Hepatocyte (in vitro differentiated cells): ENCODE measurements around the gene ZNF536. TPM values are rescaled to one million over a fixed set of nuclear protein-coding genes. Genes with fewer than 3 reads are reported as not detected.

Experiments used
- DNase-seq: peaks from one replicate; pipeline ENCODE4 v3.0.0-alpha.2; 2016; ENCODE audit warnings: low spot score
- H2AFZ ChIP-seq: fragments of 200-600 bp; sonication (generic); 2 replicates; pipeline ENCODE4 v1.6.0; 2016; ENCODE audit warnings: antibody characterized with exemption, mild to moderate bottlenecking
- H3K27ac ChIP-seq: fragments of 200-600 bp; sonication (generic); 2 replicates; pipeline ENCODE4 v1.5.1; 2016; ENCODE audit warnings: mild to moderate bottlenecking
- H3K27me3 ChIP-seq: fragments of 200-600 bp; sonication (generic); 2 replicates; pipeline ENCODE4 v1.6.1; 2016
- H3K36me3 ChIP-seq: fragments of 200-600 bp; sonication (generic); replicated peaks from 2 replicates; pipeline ENCODE4 v1.5.1; 2016; ENCODE audit warnings: low read depth; ENCODE audit not compliant: insufficient read depth
- H3K4me1 ChIP-seq: fragments of 200-600 bp; sonication (generic); 2 replicates; pipeline ENCODE4 v1.5.1; 2016; ENCODE audit warnings: mild to moderate bottlenecking, moderate library complexity; ENCODE audit not compliant: insufficient read depth
- H3K4me2 ChIP-seq: fragments of 200-600 bp; sonication (generic); 2 replicates; pipeline ENCODE4 v1.6.0; 2016
- H3K4me3 ChIP-seq: fragments of 200-600 bp; sonication (generic); 2 replicates; pipeline ENCODE4 v1.5.1; 2016; ENCODE audit warnings: mild to moderate bottlenecking
- H3K79me2 ChIP-seq: fragments of 200-600 bp; sonication (generic); 2 replicates; pipeline ENCODE4 v1.6.0; 2017; ENCODE audit warnings: mild to moderate bottlenecking
- H3K9me2 ChIP-seq: fragments of 200-600 bp; sonication (generic); replicated peaks from 2 replicates; pipeline ENCODE4 v1.6.0; 2017; ENCODE audit warnings: mild to moderate bottlenecking; ENCODE audit not compliant: insufficient read depth
- H3K9me3 ChIP-seq: fragments of 200-600 bp; sonication (generic); 2 replicates; pipeline ENCODE4 v1.5.1; 2016; ENCODE audit warnings: low read depth, mild to moderate bottlenecking
- H4K20me1 ChIP-seq: fragments of 200-600 bp; sonication (generic); 2 replicates; pipeline ENCODE4 v1.6.0; 2016; ENCODE audit warnings: mild to moderate bottlenecking; ENCODE audit not compliant: insufficient read depth, poor library complexity, severe bottlenecking
- CTCF ChIP-seq: fragments of 200-600 bp; sonication (generic); IDR thresholded peaks from 2 replicates; pipeline ENCODE4 v1.5.1; 2016; ENCODE audit warnings: antibody characterized with exemption, mild to moderate bottlenecking; ENCODE audit not compliant: poor library complexity
- EZH2 ChIP-seq: fragments of 200-600 bp; sonication (generic); IDR thresholded peaks from 2 replicates; pipeline ENCODE4 v1.6.1; 2016; ENCODE audit warnings: antibody characterized with exemption, mild to moderate bottlenecking, borderline replicate concordance
- EZH2phosphoT487 ChIP-seq: fragments of 200-600 bp; sonication (generic); IDR thresholded peaks from one replicate; pipeline ENCODE4 v1.6.1; 2018; ENCODE audit warnings: antibody characterized with exemption, mild to moderate bottlenecking, low read depth, moderate library complexity; ENCODE audit not compliant: unreplicated experiment, severe bottlenecking
- WGBS: methylation state at CpG from one replicate; pipeline ENCODE4 v1.1.6; 2016; ENCODE audit warnings: low lambda C conversion rate; ENCODE audit errors: missing lambda C conversion rate; 5-methylcytosine and 5-hydroxymethylcytosine counted together
- polyA plus RNA-seq: library from polyadenylated mRNA; unstranded; fragments of >200 nt; fragmentation: Nextera tagmentation; extraction: Ambion mirVana; gene quantifications from 2 replicates; pipeline ENCODE4 v1.2.1, GENCODE V29; 2016
- total RNA-seq: library from RNA; depleted of rRNA; stranded (reverse); fragments of >200 nt; gene quantifications from 2 replicates; pipeline ENCODE4 v1.2.3, GENCODE V29; 2014

ZNF536 gene
- total and polyA plus RNA-seq, 2 experiments from 2014 or later, result 4.1 to 7.5 TPM

GRCh38 chr19:30519607-30520205, 147.5 kb downstream of the ZNF536 start:
- 93% methylated on average over 3 of the region's 3 CpGs for WGBS
- no peaks in the 10 kb centered on the region for H3K79me2 ChIP-seq

GRCh38 chr19:30520735-30521479, 148.7 kb downstream of the ZNF536 start:
- H2AFZ ChIP-seq, result no peak overlapping the region
- no peak overlapping the region for H3K4me2 ChIP-seq

More at GRCh38 chr19:30519607-30520205, 147.5 kb downstream of the ZNF536 start:
- TF ChIP-seq EZH2 (no peak), EZH2phosphoT487 (no peak), CTCF (no peak)
- no peaks in the 10 kb centered on the region for H4K20me1 ChIP-seq
- H2AFZ ChIP-seq, result no peak overlapping the region
- H3K9me2 ChIP-seq, result no peaks in the 10 kb centered on the region
- H3K4me3 ChIP-seq, result no peak overlapping the region
- H3K36me3 ChIP-seq, result no peaks in the 10 kb centered on the region
- no peak overlapping the region for H3K27ac ChIP-seq
- H3K27me3 ChIP-seq, result no peaks in the 10 kb centered on the region
- no peaks in the 10 kb centered on the region for H3K4me1 ChIP-seq
- no peak for DNase-seq
- no peaks in the 10 kb centered on the region for H3K9me3 ChIP-seq
- no peak overlapping the region for H3K4me2 ChIP-seq

GRCh38 chr19:30521937-30522336, 149.8 kb downstream of the ZNF536 start:
- no peak for DNase-seq
- Histone ChIP-seq H3K27ac (no peak overlapping the region), H3K36me3 (no peaks in the 10 kb centered on the region), H2AFZ (no peak overlapping the region), H4K20me1 (no peaks in the 10 kb centered on the region), H3K4me3 (no peak overlapping the region), H3K4me1 (no peaks in the 10 kb centered on the region), H3K27me3 (no peaks in the 10 kb centered on the region), H3K9me2 (no peaks in the 10 kb centered on the region), H3K9me3 (no peaks in the 10 kb centered on the region), H3K79me2 (no peaks in the 10 kb centered on the region), H3K4me2 (no peak overlapping the region)
- TF ChIP-seq EZH2phosphoT487 (no peak), EZH2 (no peak), CTCF (no peak)
- WGBS, result 95% methylated on average over 3 of the region's 3 CpGs

More at GRCh38 chr19:30520735-30521479, 148.7 kb downstream of the ZNF536 start:
- Histone ChIP-seq H3K4me1 (no peaks in the 10 kb centered on the region), H3K9me2 (no peaks in the 10 kb centered on the region), H3K27me3 (no peaks in the 10 kb centered on the region), H3K36me3 (no peaks in the 10 kb centered on the region), H4K20me1 (no peaks in the 10 kb centered on the region), H3K4me3 (no peak overlapping the region), H3K9me3 (no peaks in the 10 kb centered on the region), H3K27ac (no peak overlapping the region), H3K79me2 (no peaks in the 10 kb centered on the region)
- 87% methylated on average over 9 of the region's 9 CpGs for WGBS
- DNase-seq, result no peak
- TF ChIP-seq EZH2phosphoT487, result no peak
- TF ChIP-seq CTCF, result no peak
- no peak for TF ChIP-seq EZH2
